GM21381 (cell line): ENCODE measurements around the gene DOCK4.
"Not testable (repeated sequence)": the region's sequence is repeated elsewhere in the genome, so short reads cannot be mapped to it uniquely, and the experiment has no call there.

Experiments
- ATAC-seq: cut with Tn5 transposase; IDR thresholded peaks from one replicate; pipeline ENCODE4 v1.9.1; 2021; ENCODE audit warnings: mild to moderate bottlenecking, moderate library complexity; ENCODE audit not compliant: unreplicated experiment

Gene DOCK4

GRCh38 chr7:112134039-112134438 is 72.2 kb downstream of the DOCK4 start:
- no peak for ATAC-seq

GRCh38 chr7:112133328-112133727 is 72.9 kb downstream of the DOCK4 start:
- ATAC-seq = no peak

- ATAC-seq = no peak
Observed at GRCh38 chr7:112132051-112132694, 74.0 kb downstream of the DOCK4 start.

GRCh38 chr7:112130729-112131410 is 75.3 kb downstream of the DOCK4 start:
- ATAC-seq = no peak

- ATAC-seq = no peak
Observed at GRCh38 chr7:112129655-112130323, 76.4 kb downstream of the DOCK4 start.

- ATAC-seq = not testable (repeated sequence)
Observed at GRCh38 chr7:112128461-112129425, 77.5 kb downstream of the DOCK4 start.

GRCh38 chr7:112128041-112128440 is 78.2 kb downstream of the DOCK4 start:
- ATAC-seq = not testable (repeated sequence)

- no peak for ATAC-seq
Observed at GRCh38 chr7:112125250-112125649, 80.9 kb downstream of the DOCK4 start.

- no peak for ATAC-seq
Observed at GRCh38 chr7:112124061-112124766, 82.0 kb downstream of the DOCK4 start.

GRCh38 chr7:112122798-112123197 is 83.4 kb downstream of the DOCK4 start:
- ATAC-seq = no peak

- ATAC-seq = no peak
Observed at GRCh38 chr7:112122144-112122543, 84.1 kb downstream of the DOCK4 start.

GRCh38 chr7:112121318-112121717 is 84.9 kb downstream of the DOCK4 start:
- no peak for ATAC-seq

- no peak for ATAC-seq
Observed at GRCh38 chr7:112120696-112121217, 85.4 kb downstream of the DOCK4 start.

- no peak for ATAC-seq
Observed at GRCh38 chr7:112118581-112119566, 87.3 kb downstream of the DOCK4 start.

- ATAC-seq = no peak
Observed at GRCh38 chr7:112116894-112117293, 89.3 kb downstream of the DOCK4 start.

- no peak for ATAC-seq
Observed at GRCh38 chr7:112116358-112116757, 89.8 kb downstream of the DOCK4 start.

GRCh38 chr7:112115880-112116279 is 90.3 kb downstream of the DOCK4 start:
- ATAC-seq = no peak

- no peak for ATAC-seq
Observed at GRCh38 chr7:112113913-112114575, 92.2 kb downstream of the DOCK4 start.
